K562 (cell line): ENCODE results near the gene RPL10A. TPM values are rescaled to one million over a fixed set of nuclear protein-coding genes. Genes with fewer than 3 reads are reported as not detected.
A peak's percentile ranks its signal among the peaks of the same experiment; 100 is the strongest.

Experiments used
- CHD1 ChIP-seq: fragments of 200-600 bp; sonication (generic); IDR thresholded peaks from one replicate; pipeline ENCODE4 v1.6.1; 2012; ENCODE audit warnings: mild to moderate bottlenecking, moderate library complexity, low read length, inconsistent platforms
- CHD4 ChIP-seq: fragments of 200-600 bp; sonication (generic); IDR thresholded peaks from 3 replicates; pipeline ENCODE4 v1.6.1; 2012; ENCODE audit warnings: low read depth, mild to moderate bottlenecking, mixed read lengths, low read length, inconsistent platforms; ENCODE audit not compliant: insufficient read depth, insufficient replicate concordance, poor library complexity, severe bottlenecking
- E4F1 ChIP-seq: fragments of 250-450 bp; sonication (Bioruptor Pico); IDR thresholded peaks from 2 replicates; pipeline ENCODE4 v1.5.0; 2021; ENCODE audit warnings: mild to moderate bottlenecking, borderline replicate concordance
- FIP1L1 ChIP-seq: fragments of 200-400 bp; formaldehyde crosslinking; IDR thresholded peaks from 2 replicates; pipeline ENCODE4 v1.6.1; 2018; ENCODE audit warnings: mild to moderate bottlenecking, low read depth, low read length; ENCODE audit not compliant: poor library complexity, severe bottlenecking
- FOXA1 ChIP-seq: fragments of 450-650 bp; IDR thresholded peaks from 2 replicates; pipeline ENCODE4 v1.6.1; 2016; ENCODE audit warnings: mild to moderate bottlenecking, borderline replicate concordance
- GMEB1 ChIP-seq: fragments of 250-450 bp; sonication (Bioruptor Pico); IDR thresholded peaks from 2 replicates; pipeline ENCODE4 v1.4.0; 2020; ENCODE audit warnings: mild to moderate bottlenecking
- KAT2B ChIP-seq: IDR thresholded peaks from one replicate; pipeline ENCODE4 v1.6.1; 2012; ENCODE audit warnings: low read depth, mild to moderate bottlenecking, control low read depth, inconsistent platforms, low read length, moderate library complexity
- MAZ ChIP-seq, 2 experiments: fragments of 450-650 bp in 1 of 2; sonication (generic) in 1 of 2; formaldehyde crosslinking; IDR thresholded peaks in 1 of 2; conservative IDR thresholded peaks in 1 of 2; 2 replicates each; pipeline versions ENCODE4 v1.4.0 to v1.5.0; 2020; ENCODE audit warnings: mild to moderate bottlenecking in 1 of 2, missing genetic modification reagents in 1 of 2
- NKRF ChIP-seq: fragments of 450-650 bp; IDR thresholded peaks from 2 replicates; pipeline ENCODE4 v1.6.1; 2016; ENCODE audit warnings: borderline replicate concordance
- PATZ1 ChIP-seq: fragments of 250-450 bp; sonication (Bioruptor Pico); IDR thresholded peaks from 2 replicates; pipeline ENCODE4 v1.5.0; 2020; ENCODE audit warnings: mild to moderate bottlenecking, borderline replicate concordance
- PKNOX1 ChIP-seq: fragments of 450-650 bp; IDR thresholded peaks from 2 replicates; pipeline ENCODE4 v1.6.1; 2016
- PTBP1 ChIP-seq: fragments of 200-400 bp; formaldehyde crosslinking; IDR thresholded peaks from 2 replicates; pipeline ENCODE4 v1.6.1; 2017; ENCODE audit warnings: low read depth, low read length
- SAP30 ChIP-seq: fragments of 200-600 bp; sonication (generic); IDR thresholded peaks from 2 replicates; pipeline ENCODE4 v1.6.1; 2012; ENCODE audit warnings: borderline replicate concordance, low read depth, mild to moderate bottlenecking, moderate library complexity, low read length, control low read depth, inconsistent platforms; ENCODE audit not compliant: insufficient read depth, poor library complexity, severe bottlenecking
- SMARCC2 ChIP-seq: fragments of 450-650 bp; IDR thresholded peaks from 2 replicates; pipeline ENCODE4 v1.6.1; 2017; ENCODE audit warnings: antibody characterized with exemption, moderate library complexity, mild to moderate bottlenecking, low read depth
- TBP ChIP-seq: optimal IDR thresholded peaks from 2 replicates; pipeline ENCODE3; 2011; ENCODE audit warnings: low read depth, low read length, improper control_type of control experiment
- ZNF551 ChIP-seq: fragments of 250-450 bp; sonication (Bioruptor Pico); IDR thresholded peaks from 2 replicates; pipeline ENCODE4 v1.5.0; 2021; ENCODE audit warnings: mild to moderate bottlenecking, moderate library complexity
- polyA plus RNA-seq, 8 experiments: library from polyadenylated mRNA; depleted of rRNA in 4 of 8; stranded (reverse) in 5 of 8; unstranded in 3 of 8; fragments of >200 nt; fragmentation: Nextera tagmentation in 2 of 8; fragmentation: Illumina TruSeq in 1 of 8; extraction: Ambion mirVana in 2 of 8; extraction: Trizol in 1 of 8; gene quantifications; 2 replicates each; pipeline versions ENCODE4 v1.2.1 to v1.2.3, GENCODE V29; 2011 to 2014; ENCODE audit warnings: inconsistent platforms in 1 of 8, missing spikeins in 1 of 8
- total RNA-seq, 7 experiments: library from RNA; depleted of rRNA in 6 of 7; stranded (reverse); fragments of >200 nt in 6 of 7; fragmentation: Illumina TruSeq in 2 of 7; extraction: Trizol in 2 of 7; gene quantifications; 2 replicates each; pipeline versions ENCODE4 v1.2.1 to v1.2.3, GENCODE V29; 2011 to 2021; ENCODE audit warnings: low replicate concordance in 1 of 7

Gene RPL10A
- total and polyA plus RNA-seq, 9 of the 15 experiments (the other 6 are each of a cell fraction or from before 2014, with no cell fraction given) = 1,589 to 3,237 (median 2,116) TPM

- TF ChIP-seq FIP1L1 (no peak), KAT2B (no peak), PKNOX1 (no peak), FOXA1 (no peak), TBP (no peak), NKRF (no peak), SAP30 (no peak), PATZ1 (CRISPR knock-in tag) (no peak), E4F1 (CRISPR knock-in tag) (no peak), CHD1 (no peak), ZNF551 (no peak), MAZ (CRISPR knock-in tag; conservative IDR thresholded peaks at IDR 0.05 in 1 of 2, IDR thresholded peaks at IDR 0.05 in 1 of 2) (peak; percentile 40 to 53; a peak in 3 of 4 replicates), CHD4 (no peak), SMARCC2 (no peak), GMEB1 (CRISPR knock-in tag) (no peak), PTBP1 (no peak)
Measured at GRCh38 chr6:35489995-35490791, 22.0 kb downstream of the RPL10A start (continued).
